SH-SY5Y (cell line): ENCODE measurements around the gene GP1BA.

Source experiments
- GATA2 ChIP-seq: IDR thresholded peaks from 2 replicates; pipeline ENCODE4 v1.6.1; 2011; ENCODE audit warnings: mild to moderate bottlenecking, low read depth, low read length
- GATA3 ChIP-seq: IDR thresholded peaks from 2 replicates; pipeline ENCODE4 v1.6.1; 2011; ENCODE audit warnings: low read depth, mild to moderate bottlenecking, low read length, moderate library complexity

GRCh38 chr17:4893272-4893671, 38.8 kb upstream of the GP1BA start:
- TF ChIP-seq GATA2 (no peak), GATA3 (no peak)
